ENCODE data around the gene AADAT. TPM values are rescaled to one million over a fixed set of nuclear protein-coding genes. Genes with fewer than 3 reads are reported as not detected.

The AADAT gene
- total RNA-seq, 2 donors from 2014 or later: 4.4 to 5.3 TPM

DNA sequence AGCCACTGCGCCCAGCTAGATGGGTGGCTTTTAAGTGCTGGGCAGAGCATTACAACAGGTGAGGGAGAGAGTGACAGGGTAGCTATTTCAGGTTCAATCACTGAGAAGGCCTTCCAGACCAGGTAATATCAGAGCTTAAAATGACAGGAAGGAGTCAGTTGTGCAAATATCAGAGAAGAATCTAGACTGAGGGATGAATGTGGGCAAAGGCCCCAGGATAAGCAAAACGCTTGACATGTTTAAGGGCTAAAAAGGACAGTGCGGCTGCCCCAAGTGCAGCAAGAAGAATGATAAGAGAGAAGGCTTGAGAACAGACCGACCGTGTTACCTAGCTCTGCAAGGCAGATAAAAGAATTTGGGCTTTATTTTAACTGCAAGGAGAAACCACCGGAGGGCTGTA, 18.6 kb downstream of the AADAT start:
- H3K27me3 ChIP-seq: no peaks in the 10 kb centered on the region
- no peak for TF ChIP-seq POLR2A (IDR thresholded peaks at IDR 0.05)
- H3K4me1 ChIP-seq: no peaks in the 10 kb centered on the region
- no peak overlapping the region for H3K4me3 ChIP-seq
- H3K36me3 ChIP-seq (replicated peaks in 1 of 2; ENCODE audit: insufficient read depth in 1 of 2, low read depth in 2 of 2): no peaks in the 10 kb centered on the region
- ATAC-seq (no peak), DNase-seq (no peak)
- intact Hi-C loops (cut with DNase I): no loop called here
- H3K27ac ChIP-seq: no peak overlapping the region
- 81 to 89% methylated on average over 6 of the region's 6 CpGs for WGBS, 2 donors
- H3K9me3 ChIP-seq: no peaks in the 10 kb centered on the region

DNA sequence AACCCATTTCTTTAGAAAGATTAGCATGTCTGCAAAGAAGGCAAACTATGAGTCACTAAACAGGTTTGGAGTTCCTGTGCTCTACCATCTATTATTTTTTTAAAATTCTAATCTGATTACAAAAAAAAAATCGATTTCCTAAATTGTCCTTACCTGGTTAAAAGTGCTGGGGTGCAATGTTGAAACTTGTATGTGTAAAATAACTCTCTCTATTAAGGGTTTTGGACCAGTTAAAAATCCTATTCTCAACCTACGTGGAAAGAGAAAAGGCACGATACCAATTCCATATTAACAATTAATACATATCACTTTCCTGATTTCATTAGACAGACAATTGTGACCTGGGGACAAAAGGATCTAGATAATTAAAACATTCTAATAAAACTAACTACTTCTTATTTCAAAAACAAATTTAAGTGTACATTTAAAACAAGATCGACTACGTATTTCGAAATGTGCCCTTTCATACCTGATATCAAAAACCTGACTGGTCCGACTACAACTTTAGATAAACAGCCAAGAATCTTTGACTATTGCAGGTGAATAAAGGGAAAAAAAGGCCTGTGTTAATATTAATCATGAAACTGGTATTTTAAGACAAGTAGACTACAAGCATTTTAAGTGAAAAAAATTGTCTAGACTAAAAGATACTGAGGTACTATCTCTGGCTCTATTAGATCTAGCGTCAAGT, 21.2 kb downstream of the AADAT start:
- no peak for DNase-seq
- TF ChIP-seq POLR2A (IDR thresholded peaks at IDR 0.05): no peak
- TF ChIP-seq, protein P1, sequence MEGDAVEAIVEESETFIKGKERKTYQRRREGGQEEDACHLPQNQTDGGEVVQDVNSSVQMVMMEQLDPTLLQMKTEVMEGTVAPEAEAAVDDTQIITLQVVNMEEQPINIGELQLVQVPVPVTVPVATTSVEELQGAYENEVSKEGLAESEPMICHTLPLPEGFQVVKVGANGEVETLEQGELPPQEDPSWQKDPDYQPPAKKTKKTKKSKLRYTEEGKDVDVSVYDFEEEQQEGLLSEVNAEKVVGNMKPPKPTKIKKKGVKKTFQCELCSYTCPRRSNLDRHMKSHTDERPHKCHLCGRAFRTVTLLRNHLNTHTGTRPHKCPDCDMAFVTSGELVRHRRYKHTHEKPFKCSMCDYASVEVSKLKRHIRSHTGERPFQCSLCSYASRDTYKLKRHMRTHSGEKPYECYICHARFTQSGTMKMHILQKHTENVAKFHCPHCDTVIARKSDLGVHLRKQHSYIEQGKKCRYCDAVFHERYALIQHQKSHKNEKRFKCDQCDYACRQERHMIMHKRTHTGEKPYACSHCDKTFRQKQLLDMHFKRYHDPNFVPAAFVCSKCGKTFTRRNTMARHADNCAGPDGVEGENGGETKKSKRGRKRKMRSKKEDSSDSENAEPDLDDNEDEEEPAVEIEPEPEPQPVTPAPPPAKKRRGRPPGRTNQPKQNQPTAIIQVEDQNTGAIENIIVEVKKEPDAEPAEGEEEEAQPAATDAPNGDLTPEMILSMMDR (IDR thresholded peaks at IDR 0.05): no peak
- Histone ChIP-seq H3K36me3 (replicated peaks in 1 of 2; ENCODE audit: insufficient read depth in 1 of 2, low read depth in 2 of 2) (no peaks in the 10 kb centered on the region), H3K27me3 (no peaks in the 10 kb centered on the region), H3K4me1 (no peaks in the 10 kb centered on the region), H3K9me3 (no peaks in the 10 kb centered on the region), H3K27ac (no peak overlapping the region), H3K4me3 (no peak overlapping the region)
- intact Hi-C loops (cut with DNase I): no loop called here
- ATAC-seq: no peak
- WGBS, 2 donors: 71 to 74% methylated on average over 8 of the region's 8 CpGs

DNA sequence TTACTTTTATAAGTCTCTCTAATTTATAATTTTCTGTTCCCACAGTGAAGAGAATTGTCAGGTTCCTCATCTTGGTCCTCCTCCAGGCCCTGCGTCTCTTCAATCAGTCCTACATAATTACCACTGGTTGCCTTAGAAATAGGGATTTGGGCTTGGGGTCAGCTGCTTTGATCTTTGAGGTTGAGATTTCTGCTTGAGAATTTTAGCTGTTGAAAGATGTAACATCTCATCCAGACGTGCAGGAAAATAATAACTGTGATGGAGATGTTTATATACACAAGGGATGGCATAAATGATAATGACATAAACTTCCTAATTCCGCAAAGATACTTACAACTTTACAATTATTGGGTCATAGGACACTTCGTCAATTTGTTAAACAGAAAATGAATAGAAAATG, 30.3 kb downstream of the AADAT start:
- WGBS, 2 donors: 73 to 88% methylated on average over 4 of the region's 4 CpGs
- no peaks in the 10 kb centered on the region for H3K9me3 ChIP-seq
- DNase-seq (no peak), ATAC-seq (no peak)
- no peak for TF ChIP-seq POLR2A (IDR thresholded peaks at IDR 0.05)
- TF ChIP-seq, protein P1 (IDR thresholded peaks at IDR 0.05): no peak
- no peak overlapping the region for H3K4me3 ChIP-seq
- peaks cover 0 to 3% of the 10 kb centered on the region in 2 donors for H3K36me3 ChIP-seq (replicated peaks in 1 of 2; ENCODE audit: insufficient read depth in 1 of 2, low read depth in 2 of 2)
- intact Hi-C loops (cut with DNase I): no loop called here
- no peaks in the 10 kb centered on the region for H3K4me1 ChIP-seq
- H3K27me3 ChIP-seq: no peaks in the 10 kb centered on the region
- H3K27ac ChIP-seq: no peak overlapping the region

DNA sequence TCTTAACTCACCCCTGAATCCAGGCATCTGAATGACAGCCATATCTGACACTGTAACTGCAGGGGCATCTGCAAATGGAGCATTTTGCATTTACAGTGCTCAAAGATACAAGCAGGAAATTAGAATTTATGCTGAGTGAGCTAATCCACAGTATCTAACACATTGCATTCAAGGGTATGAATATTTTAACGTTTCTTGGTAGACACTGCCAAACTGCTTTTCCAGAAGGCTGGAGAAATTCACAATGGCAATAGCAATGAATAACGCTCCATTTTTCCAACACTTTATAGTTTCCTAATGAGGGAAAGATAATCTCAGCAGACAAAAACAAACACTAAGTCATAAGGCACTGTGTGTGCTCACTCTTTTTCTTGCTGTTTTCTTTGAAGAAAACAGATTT, 30.9 kb downstream of the AADAT start:
- ATAC-seq (no peak), DNase-seq (no peak)
- WGBS, 2 donors: 62 to 63% methylated on average over 2 of the region's 2 CpGs
- Histone ChIP-seq H3K4me3 (no peak overlapping the region), H3K4me1 (no peaks in the 10 kb centered on the region), H3K27me3 (no peaks in the 10 kb centered on the region), H3K36me3 (replicated peaks in 1 of 2; ENCODE audit: insufficient read depth in 1 of 2, low read depth in 2 of 2) (peaks cover 0 to 3% of the 10 kb centered on the region in 2 donors), H3K9me3 (no peaks in the 10 kb centered on the region), H3K27ac (no peak overlapping the region)
- intact Hi-C loops (cut with DNase I): no loop called here
- TF ChIP-seq POLR2A (IDR thresholded peaks at IDR 0.05): no peak
- TF ChIP-seq, protein P1 (IDR thresholded peaks at IDR 0.05): no peak

DNA sequence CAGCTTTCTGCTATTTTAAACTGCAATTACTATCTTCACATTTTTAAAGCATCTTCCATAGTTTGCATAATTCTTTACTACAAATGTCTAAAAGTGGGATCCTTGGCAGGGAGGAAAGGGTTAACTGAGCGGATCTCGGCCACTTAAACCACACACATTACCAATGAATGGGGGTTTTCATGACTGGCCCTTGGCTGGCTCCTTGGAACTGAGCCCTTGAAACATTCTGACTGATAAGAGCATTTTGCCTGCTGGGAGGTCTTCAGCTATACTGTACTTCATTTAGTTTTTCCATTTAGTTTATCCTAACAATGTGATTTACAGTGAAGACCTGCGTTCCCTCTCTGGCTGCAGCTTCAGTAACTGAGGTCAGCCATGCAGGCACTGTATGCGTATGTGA, 31.9 kb downstream of the AADAT start:
- 53% methylated on average over 4 of the region's 4 CpGs for WGBS, 2 donors
- no peak for ATAC-seq

More for the DNA sequence above, 31.9 kb downstream of the AADAT start:
- TF ChIP-seq POLR2A (IDR thresholded peaks at IDR 0.05): no peak
- TF ChIP-seq, protein P1 (IDR thresholded peaks at IDR 0.05): no peak
- Histone ChIP-seq H3K27ac (no peak overlapping the region), H3K27me3 (no peaks in the 10 kb centered on the region), H3K4me3 (no peak overlapping the region), H3K36me3 (replicated peaks in 1 of 2; ENCODE audit: insufficient read depth in 1 of 2, low read depth in 2 of 2) (peaks cover 0 to 3% of the 10 kb centered on the region in 2 donors), H3K4me1 (no peaks in the 10 kb centered on the region), H3K9me3 (no peaks in the 10 kb centered on the region)
- no peak for DNase-seq
- intact Hi-C loops (cut with DNase I): no loop called here

Measured in body of pancreas (tissue), 4 donors.